ENCODE measurements around the gene WT1.

Gene WT1

DNA sequence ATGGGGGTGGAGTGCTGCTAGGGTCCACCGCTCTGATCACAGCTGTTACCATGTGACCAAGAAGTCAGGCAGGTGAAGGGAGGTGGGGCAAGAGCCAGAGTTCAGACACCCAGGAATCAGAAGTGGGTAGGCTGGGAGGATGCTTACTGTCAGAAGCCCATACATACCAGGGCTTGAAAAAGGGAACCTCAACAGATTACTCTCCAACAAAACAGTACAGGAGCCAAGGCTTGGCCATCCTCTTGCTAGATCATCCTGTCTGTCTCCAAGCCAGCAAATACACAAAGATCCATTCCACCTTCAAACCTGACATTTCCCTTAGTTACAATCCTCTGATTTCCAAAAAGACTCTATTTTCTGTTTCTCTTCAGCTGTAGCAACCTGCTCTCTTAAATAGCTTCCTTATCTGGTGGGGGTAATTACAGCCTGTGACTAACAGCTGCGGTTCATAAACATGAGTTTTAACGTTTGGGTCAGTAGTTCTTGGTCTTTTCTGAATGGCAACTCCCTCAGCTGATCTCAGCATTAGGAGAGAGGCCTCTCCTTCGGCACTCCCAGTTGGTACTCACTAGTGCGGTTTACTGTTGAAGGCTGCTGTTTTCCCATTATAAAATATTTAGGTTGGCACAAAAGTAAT lies 31.1 kb upstream of the WT1 start:
- TF ChIP-seq, protein P1, sequence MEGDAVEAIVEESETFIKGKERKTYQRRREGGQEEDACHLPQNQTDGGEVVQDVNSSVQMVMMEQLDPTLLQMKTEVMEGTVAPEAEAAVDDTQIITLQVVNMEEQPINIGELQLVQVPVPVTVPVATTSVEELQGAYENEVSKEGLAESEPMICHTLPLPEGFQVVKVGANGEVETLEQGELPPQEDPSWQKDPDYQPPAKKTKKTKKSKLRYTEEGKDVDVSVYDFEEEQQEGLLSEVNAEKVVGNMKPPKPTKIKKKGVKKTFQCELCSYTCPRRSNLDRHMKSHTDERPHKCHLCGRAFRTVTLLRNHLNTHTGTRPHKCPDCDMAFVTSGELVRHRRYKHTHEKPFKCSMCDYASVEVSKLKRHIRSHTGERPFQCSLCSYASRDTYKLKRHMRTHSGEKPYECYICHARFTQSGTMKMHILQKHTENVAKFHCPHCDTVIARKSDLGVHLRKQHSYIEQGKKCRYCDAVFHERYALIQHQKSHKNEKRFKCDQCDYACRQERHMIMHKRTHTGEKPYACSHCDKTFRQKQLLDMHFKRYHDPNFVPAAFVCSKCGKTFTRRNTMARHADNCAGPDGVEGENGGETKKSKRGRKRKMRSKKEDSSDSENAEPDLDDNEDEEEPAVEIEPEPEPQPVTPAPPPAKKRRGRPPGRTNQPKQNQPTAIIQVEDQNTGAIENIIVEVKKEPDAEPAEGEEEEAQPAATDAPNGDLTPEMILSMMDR (IDR thresholded peaks at IDR 0.05; ENCODE audit: low read depth, low read length), result no peak
- no peak for DNase-seq (ENCODE audit: low read depth, low spot score)
- in situ Hi-C loops (cut with HindIII; ENCODE audit: low sequenced_read_pairs), result no loop called here
- H3K4me3 ChIP-seq (ENCODE audit: low read depth, low read length), result no peak overlapping the region

DNA sequence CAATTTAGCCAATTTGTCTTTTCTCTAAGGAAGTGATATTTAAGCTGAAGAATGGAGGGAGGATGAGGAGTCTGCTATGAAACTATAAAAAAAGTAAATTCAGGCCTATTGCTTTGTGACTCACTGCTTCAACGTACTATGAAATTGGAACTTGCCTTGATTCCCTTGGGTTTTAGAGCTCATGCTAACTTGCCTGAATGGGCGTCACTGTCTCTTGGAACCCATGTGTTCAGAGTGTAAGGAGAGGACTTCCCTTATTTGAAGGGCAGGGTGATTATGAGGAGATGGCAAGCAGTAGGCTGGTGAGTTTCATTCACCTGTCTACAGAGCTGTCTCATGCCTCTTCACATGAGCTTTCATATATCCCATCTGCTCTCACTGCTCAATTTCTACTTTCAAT lies 28.7 kb upstream of the WT1 start:
- no peak overlapping the region for H3K4me3 ChIP-seq (ENCODE audit: low read depth, low read length)
- DNase-seq (ENCODE audit: low read depth, low spot score), result no peak
- TF ChIP-seq, protein P1 (IDR thresholded peaks at IDR 0.05; ENCODE audit: low read depth, low read length), result no peak
- in situ Hi-C loops (cut with HindIII; ENCODE audit: low sequenced_read_pairs), result no loop called here

DNA sequence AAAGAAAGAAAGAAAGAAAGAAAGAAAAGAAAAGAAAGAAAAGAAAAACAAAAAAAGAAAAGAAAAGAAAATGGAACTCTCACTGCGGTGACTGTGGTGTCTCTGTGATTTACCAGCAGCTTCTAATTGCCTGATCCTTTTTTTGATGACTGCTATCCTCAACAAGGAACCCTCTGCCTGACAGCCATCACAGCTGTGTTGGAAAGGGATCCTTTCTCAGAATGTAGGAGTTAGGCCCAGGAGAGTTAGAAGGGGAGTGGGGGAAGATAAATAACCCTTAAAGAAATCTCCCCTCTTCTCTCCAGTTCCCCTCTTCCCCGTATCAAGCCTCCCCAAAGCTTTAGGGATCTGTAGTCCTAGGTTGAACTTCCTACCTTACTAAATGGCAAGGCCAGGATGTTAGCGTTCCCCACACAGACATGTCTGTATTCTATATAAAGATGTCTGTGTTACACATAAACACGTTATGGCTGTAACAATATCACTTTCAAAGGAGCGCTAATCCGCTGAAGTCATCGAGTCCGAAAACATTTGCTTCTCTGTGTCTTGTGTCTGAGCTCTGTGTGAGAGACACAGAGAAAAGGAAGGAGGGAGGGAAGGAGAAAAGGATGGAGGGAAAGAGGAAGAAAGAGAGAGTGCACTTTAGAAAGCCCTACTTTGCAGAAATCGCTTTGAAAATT lies 26.8 kb upstream of the WT1 start:
- in situ Hi-C loops (cut with HindIII; ENCODE audit: low sequenced_read_pairs), result no loop called here

DNA sequence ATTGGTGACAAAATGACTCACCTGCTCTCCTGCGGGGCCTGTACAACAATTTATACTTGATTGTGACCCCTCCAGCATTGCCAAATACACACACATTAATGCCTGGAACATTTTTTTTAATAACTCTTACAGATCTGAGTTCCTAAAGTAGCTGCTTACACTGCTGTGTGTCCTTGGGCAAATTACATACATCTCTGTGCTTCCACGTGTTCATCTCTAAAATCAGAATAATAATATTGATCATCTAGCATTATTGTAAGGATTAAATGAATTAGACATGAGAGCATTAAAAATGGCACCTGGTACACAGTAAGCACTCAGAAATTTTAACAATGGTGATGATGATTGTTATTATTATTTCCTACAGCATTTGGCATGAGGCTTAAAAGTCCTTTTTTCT lies 21.5 kb upstream of the WT1 start:
- DNase-seq (ENCODE audit: low read depth, low spot score), result no peak
- in situ Hi-C loops (cut with HindIII; ENCODE audit: low sequenced_read_pairs), result no loop called here
- no peak overlapping the region for H3K4me3 ChIP-seq (ENCODE audit: low read depth, low read length)
- TF ChIP-seq, protein P1 (IDR thresholded peaks at IDR 0.05; ENCODE audit: low read depth, low read length), result no peak

More for the DNA sequence above, 26.8 kb upstream of the WT1 start:
- H3K4me3 ChIP-seq (ENCODE audit: low read depth, low read length), result no peak overlapping the region
- DNase-seq (ENCODE audit: low read depth, low spot score), result no peak
- TF ChIP-seq, protein P1 (IDR thresholded peaks at IDR 0.05; ENCODE audit: low read depth, low read length), result no peak

DNA sequence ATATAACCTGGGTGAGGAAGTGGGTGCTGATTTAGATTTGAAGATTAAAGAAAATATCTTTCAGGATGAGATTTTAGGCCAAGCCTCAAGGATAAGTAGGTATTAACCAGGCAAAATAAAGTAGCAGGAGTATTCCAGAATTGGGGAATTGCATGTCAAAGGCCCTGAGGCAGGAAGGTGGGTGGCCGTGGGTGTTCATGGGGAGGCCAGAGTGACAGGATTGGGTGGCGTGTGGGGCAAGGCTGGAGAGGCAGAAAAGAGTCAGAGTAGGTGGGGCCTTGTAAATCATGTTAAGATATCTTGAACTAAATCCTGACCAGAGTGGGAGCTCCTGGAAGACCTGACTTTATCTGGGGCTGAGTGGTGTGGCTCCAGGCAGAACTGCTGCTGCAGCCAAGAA lies 19.7 kb upstream of the WT1 start:
- H3K4me3 ChIP-seq (ENCODE audit: low read depth, low read length), result no peak overlapping the region
- DNase-seq (ENCODE audit: low read depth, low spot score), result no peak
- TF ChIP-seq, protein P1 (IDR thresholded peaks at IDR 0.05; ENCODE audit: low read depth, low read length), result no peak
- in situ Hi-C loops (cut with HindIII; ENCODE audit: low sequenced_read_pairs), result no loop called here

DNA sequence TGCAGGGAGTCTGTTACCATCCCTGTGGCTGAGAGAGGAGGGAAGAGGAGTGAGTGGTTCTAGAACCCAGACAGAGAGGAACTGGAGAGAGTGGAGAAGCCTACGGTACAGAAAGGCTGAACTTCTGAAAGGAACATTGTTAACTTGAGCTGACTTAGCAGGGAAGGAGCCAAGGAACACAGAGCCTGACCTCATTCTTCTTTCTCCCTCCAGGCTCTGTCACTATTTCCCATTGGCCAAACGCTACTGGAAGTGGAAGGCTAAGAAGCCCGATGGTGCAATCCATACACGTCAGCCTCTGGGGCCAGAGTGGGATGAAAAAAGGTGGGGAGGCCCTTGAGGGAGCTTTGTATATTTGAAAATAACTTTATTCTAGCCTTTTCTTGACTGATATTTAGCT lies 16.5 kb upstream of the WT1 start:
- TF ChIP-seq, protein P1 (IDR thresholded peaks at IDR 0.05; ENCODE audit: low read depth, low read length), result no peak
- in situ Hi-C loops (cut with HindIII; ENCODE audit: low sequenced_read_pairs), result no loop called here
- DNase-seq (ENCODE audit: low read depth, low spot score), result no peak
- no peak overlapping the region for H3K4me3 ChIP-seq (ENCODE audit: low read depth, low read length)
